CD4-positive, alpha-beta T cell treated with Interleukin-12 subunit alpha and Interleukin-12 subunit beta, for 1 hour (primary cell): ENCODE data around the gene ELK4.

Source experiments
- DNase-seq: peaks from one replicate; pipeline ENCODE4 v3.0.0-alpha.2; 2020

The ELK4 gene

GRCh38 chr1:205578780-205579571 is 52.8 kb downstream of the ELK4 start:
- DNase-seq: no peak

GRCh38 chr1:205577874-205578658 is 53.7 kb downstream of the ELK4 start:
- no peak for DNase-seq

- DNase-seq: no peak
Measured at GRCh38 chr1:205576805-205577761, 54.7 kb downstream of the ELK4 start.

GRCh38 chr1:205576011-205576410 is 55.8 kb downstream of the ELK4 start:
- DNase-seq: no peak

GRCh38 chr1:205575294-205575885 is 56.4 kb downstream of the ELK4 start:
- no peak for DNase-seq

- no peak for DNase-seq
Measured at GRCh38 chr1:205572421-205572820, 59.4 kb downstream of the ELK4 start.

GRCh38 chr1:205571747-205572146 is 60.1 kb downstream of the ELK4 start:
- DNase-seq: no peak

- DNase-seq: no peak
Measured at GRCh38 chr1:205570796-205571537, 60.8 kb downstream of the ELK4 start.

GRCh38 chr1:205570173-205570501 is 61.7 kb downstream of the ELK4 start:
- DNase-seq: no peak

GRCh38 chr1:205569411-205570172 is 62.2 kb downstream of the ELK4 start:
- no peak for DNase-seq

GRCh38 chr1:205568469-205569361 is 63.1 kb downstream of the ELK4 start:
- DNase-seq: no peak

GRCh38 chr1:205568135-205568468 is 63.7 kb downstream of the ELK4 start:
- no peak for DNase-seq

GRCh38 chr1:205567716-205568115 is 64.1 kb downstream of the ELK4 start:
- DNase-seq: no peak

- no peak for DNase-seq
Measured at GRCh38 chr1:205565799-205566198, 66.0 kb downstream of the ELK4 start.

GRCh38 chr1:205563927-205564441 is 67.8 kb downstream of the ELK4 start:
- DNase-seq: no peak

- no peak for DNase-seq
Measured at GRCh38 chr1:205561501-205562203, 70.2 kb downstream of the ELK4 start.
